H1 (cell line): ENCODE results near the gene PBX3. TPM values are rescaled to one million over a fixed set of nuclear protein-coding genes. Genes with fewer than 3 reads are reported as not detected.

Source experiments
- CTCF ChIA-PET: fragments of 300-600 bp; sonication (Branson Sonifier 250); formaldehyde crosslinking; loops from one replicate; lab custom pipeline; 2021; ENCODE audit not compliant: partially characterized antibody; lab: Charles Lee
- POLR2A ChIA-PET: fragments of 300-600 bp; sonication (Branson Sonifier 250); formaldehyde crosslinking; loops from one replicate; lab custom pipeline; 2021; ENCODE audit warnings: inconsistent platforms; ENCODE audit not compliant: partially characterized antibody; lab: Charles Lee
- DNase-seq, 2 experiments: peaks; one replicate each; pipeline versions ENCODE4 v3.0.0 to v3.0.0-alpha.2; 2010 to 2022; ENCODE audit warnings: low spot score in 2 of 2, low read depth in 1 of 2, mixed read lengths in 1 of 2
- FAIRE-seq: peaks from 2 replicates; lab custom pipeline; 2011; peaks lifted over from hg19 to GRCh38; lab: Jason Lieb, UNC
- H2AFZ ChIP-seq: 2 replicates; pipeline ENCODE4 v1.8.1; 2012; ENCODE audit warnings: low read length, inconsistent platforms
- H2AK5ac ChIP-seq: 2 replicates; pipeline ENCODE4 v1.6.1; 2013; ENCODE audit warnings: low read depth, low read length
- H2BK120ac ChIP-seq: replicated peaks from 2 replicates; pipeline ENCODE3; 2013; ENCODE audit warnings: low read depth, low read length, inconsistent platforms
- H2BK12ac ChIP-seq: 2 replicates; pipeline ENCODE4 v1.6.1; 2013; ENCODE audit warnings: low read depth, low read length
- H2BK15ac ChIP-seq: 2 replicates; pipeline ENCODE4 v1.6.1; 2013; ENCODE audit warnings: low read length
- H2BK20ac ChIP-seq: 2 replicates; pipeline ENCODE4 v1.6.1; 2013; ENCODE audit warnings: low read length
- H2BK5ac ChIP-seq: 2 replicates; pipeline ENCODE4 v1.6.1; 2013; ENCODE audit warnings: low read depth, low read length
- H3K14ac ChIP-seq: 2 replicates; pipeline ENCODE4 v1.6.1; 2013; ENCODE audit warnings: inconsistent platforms; ENCODE audit not compliant: insufficient read length
- H3K18ac ChIP-seq: 2 replicates; pipeline ENCODE4 v1.6.1; 2013; ENCODE audit warnings: low read length; ENCODE audit errors: extremely low read depth
- H3K23ac ChIP-seq: 2 replicates; pipeline ENCODE4 v1.6.1; 2013; ENCODE audit warnings: inconsistent platforms; ENCODE audit not compliant: insufficient read length
- H3K23me2 ChIP-seq: 2 replicates; pipeline ENCODE4 v1.6.1; 2013; ENCODE audit warnings: low read depth, low read length
- H3K27ac ChIP-seq: 2 replicates; pipeline ENCODE4 v1.6.1; 2011; ENCODE audit warnings: low read depth, low read length, inconsistent platforms
- H3K27me3 ChIP-seq, 4 experiments: replicated peaks in 1 of 4; 1 replicate in 1 of 4; 2 replicates in 3 of 4; pipeline versions ENCODE4 v1.6.1 to v1.8.1; 2011 to 2013; ENCODE audit warnings: low read length in 3 of 4, mild to moderate bottlenecking in 3 of 4, inconsistent platforms in 2 of 4, mixed read lengths in 2 of 4, moderate library complexity in 1 of 4; ENCODE audit not compliant: control insufficient read depth in 3 of 4, insufficient read depth in 3 of 4; ENCODE audit errors: extremely low read depth in 1 of 4
- H3K36me3 ChIP-seq, 4 experiments: 2 replicates each; pipeline versions ENCODE4 v1.6.1 to v1.8.1; 2011 to 2013; ENCODE audit warnings: mild to moderate bottlenecking in 4 of 4, low read length in 3 of 4, moderate library complexity in 2 of 4, control low read depth in 1 of 4, inconsistent platforms in 1 of 4; ENCODE audit not compliant: insufficient read depth in 4 of 4, control insufficient read depth in 2 of 4
- H3K4ac ChIP-seq: replicated peaks from 2 replicates; pipeline ENCODE3; 2013; ENCODE audit warnings: low read length, low read depth, mixed read lengths, inconsistent platforms; ENCODE audit not compliant: insufficient read length
- H3K4me1 ChIP-seq, 4 experiments: replicated peaks in 1 of 4; 1 replicate in 1 of 4; 2 replicates in 3 of 4; pipeline versions ENCODE4 v1.6.1 to v1.8.1; 2011 to 2013; ENCODE audit warnings: low read length in 3 of 4, inconsistent platforms in 2 of 4, mixed read lengths in 1 of 4; ENCODE audit not compliant: insufficient read depth in 4 of 4, control insufficient read depth in 3 of 4
- H3K4me2 ChIP-seq, 2 experiments: 2 replicates each; pipeline versions ENCODE4 v1.6.1 to v1.8.1; 2011 to 2013; ENCODE audit warnings: low read depth in 2 of 2, low read length in 2 of 2, control low read depth in 1 of 2, inconsistent platforms in 1 of 2, mild to moderate bottlenecking in 1 of 2; ENCODE audit not compliant: insufficient read depth in 1 of 2
- H3K4me3 ChIP-seq, 4 experiments: fragments of 200-600, 300-600 bp in 1 of 4; sonication (generic), shearing (Covaris generic), sonication (Bioruptor Twin) in 1 of 4; 2 replicates each; pipeline versions ENCODE4 v1.5.1 to v1.8.1; 2011 to 2016; ENCODE audit warnings: low read length in 4 of 4, low read depth in 3 of 4, control low read depth in 2 of 4, inconsistent platforms in 2 of 4, mild to moderate bottlenecking in 2 of 4, mixed read lengths in 1 of 4, moderate library complexity in 1 of 4; ENCODE audit not compliant: insufficient read depth in 2 of 4; ENCODE audit errors: extremely low read depth in 1 of 4
- H3K56ac ChIP-seq: replicated peaks from 2 replicates; pipeline ENCODE3; 2013; ENCODE audit warnings: low read depth, mild to moderate bottlenecking, mixed read lengths, low read length, inconsistent platforms; ENCODE audit not compliant: insufficient read length
- H3K79me1 ChIP-seq: 2 replicates; pipeline ENCODE4 v1.6.1; 2013; ENCODE audit warnings: low read depth, low read length, control low read depth
- H3K79me2 ChIP-seq, 2 experiments: 2 replicates each; pipeline versions ENCODE4 v1.6.1 to v1.8.1; 2012 to 2013; ENCODE audit warnings: low read length in 2 of 2, mild to moderate bottlenecking in 2 of 2, inconsistent platforms in 1 of 2; ENCODE audit not compliant: insufficient read depth in 2 of 2, control insufficient read depth in 1 of 2
- H3K9ac ChIP-seq, 4 experiments: replicated peaks in 1 of 4; 1 replicate in 1 of 4; 2 replicates in 3 of 4; pipeline versions ENCODE4 v1.6.1 to v1.8.1; 2011 to 2013; ENCODE audit warnings: low read depth in 3 of 4, low read length in 3 of 4, control low read depth in 2 of 4, mild to moderate bottlenecking in 2 of 4, moderate library complexity in 2 of 4, inconsistent platforms in 1 of 4; ENCODE audit errors: extremely low read depth in 1 of 4
- H3K9me3 ChIP-seq, 2 experiments: 2 replicates each; pipeline versions ENCODE4 v1.6.1 to v1.8.1; 2012 to 2013; ENCODE audit warnings: mild to moderate bottlenecking in 2 of 2, moderate library complexity in 2 of 2, control low read depth in 1 of 2, inconsistent platforms in 1 of 2, low read depth in 1 of 2, low read length in 1 of 2, mixed read lengths in 1 of 2; ENCODE audit not compliant: insufficient read depth in 2 of 2
- H4K20me1 ChIP-seq, 2 experiments: replicated peaks in 1 of 2; 2 replicates each; pipeline versions ENCODE3 to v1.8.1; 2011 to 2013; ENCODE audit warnings: inconsistent platforms in 2 of 2, low read length in 2 of 2, mild to moderate bottlenecking in 1 of 2; ENCODE audit not compliant: insufficient read depth in 2 of 2, control insufficient read depth in 1 of 2
- H4K5ac ChIP-seq: 2 replicates; pipeline ENCODE4 v1.6.1; 2013; ENCODE audit warnings: low read length, low read depth, mixed read lengths, inconsistent platforms; ENCODE audit not compliant: insufficient read length
- H4K8ac ChIP-seq: 2 replicates; pipeline ENCODE4 v1.8.0; 2013; ENCODE audit warnings: mild to moderate bottlenecking, moderate library complexity, low read length, inconsistent platforms; ENCODE audit not compliant: insufficient read depth; ENCODE audit errors: extremely low read depth
- H4K91ac ChIP-seq: replicated peaks from 2 replicates; pipeline ENCODE3; 2013; ENCODE audit warnings: low read length, mixed read lengths, inconsistent platforms; ENCODE audit not compliant: insufficient read length
- BACH1 ChIP-seq: IDR thresholded peaks from 2 replicates; pipeline ENCODE4 v1.6.1; 2012; ENCODE audit warnings: low read length, improper control_type of control experiment
- EP300 ChIP-seq, 2 experiments: IDR thresholded peaks; 1 replicate in 1 of 2; 2 replicates in 1 of 2; pipeline ENCODE4 v1.6.1; 2011 to 2012; ENCODE audit warnings: low read depth in 2 of 2, low read length in 2 of 2, mild to moderate bottlenecking in 2 of 2, borderline replicate concordance in 1 of 2, inconsistent platforms in 1 of 2, moderate library complexity in 1 of 2
- GABPA ChIP-seq: IDR thresholded peaks from 2 replicates; pipeline ENCODE4 v1.6.1; 2011; ENCODE audit warnings: mild to moderate bottlenecking, low read length, moderate library complexity, borderline replicate concordance; ENCODE audit not compliant: insufficient read depth
- HDAC6 ChIP-seq: IDR thresholded peaks from one replicate; pipeline ENCODE4 v1.7.1; 2012; ENCODE audit warnings: low read depth, mild to moderate bottlenecking, inconsistent platforms, low read length, moderate library complexity
- JUN ChIP-seq: IDR thresholded peaks from 2 replicates; pipeline ENCODE4 v1.6.1; 2011; ENCODE audit warnings: low read depth, mild to moderate bottlenecking, improper control_type of control experiment, low read length
- JUND ChIP-seq: IDR thresholded peaks from 2 replicates; pipeline ENCODE4 v1.6.1; 2011; ENCODE audit warnings: mild to moderate bottlenecking, improper control_type of control experiment, low read length
- KDM4A ChIP-seq: IDR thresholded peaks from one replicate; pipeline ENCODE4 v1.7.1; 2012; ENCODE audit warnings: low read depth, mild to moderate bottlenecking, moderate library complexity, low read length, inconsistent platforms; ENCODE audit not compliant: severe bottlenecking
- NANOG ChIP-seq: IDR thresholded peaks from 2 replicates; pipeline ENCODE4 v1.6.1; 2011; ENCODE audit warnings: low read length, low read depth, mild to moderate bottlenecking, inconsistent platforms; ENCODE audit not compliant: insufficient read depth, poor library complexity, severe bottlenecking
- RFX5 ChIP-seq: IDR thresholded peaks from 2 replicates; pipeline ENCODE4 v1.6.1; 2011; ENCODE audit warnings: low read depth, low read length, improper control_type of control experiment, borderline replicate concordance
- TAF7 ChIP-seq: optimal IDR thresholded peaks from 2 replicates; pipeline ENCODE3; 2011; ENCODE audit warnings: low read depth, mild to moderate bottlenecking, inconsistent platforms, low read length, moderate library complexity, borderline replicate concordance
- ZNF274 ChIP-seq: IDR thresholded peaks from 2 replicates; pipeline ENCODE4 v1.7.0; 2012; ENCODE audit warnings: low read length, borderline replicate concordance; ENCODE audit errors: extremely low read depth
- polyA plus RNA-seq, 7 experiments: library from polyadenylated mRNA; depleted of rRNA in 3 of 7; stranded (reverse) in 5 of 7; unstranded in 2 of 7; fragments of >200 nt in 5 of 7; fragments of 200-250 nt in 2 of 7; gene quantifications; 1 replicate in 5 of 7; 2 replicates in 1 of 7; 4 replicates in 1 of 7; pipeline versions ENCODE4 v1.2.1 to v1.2.3, GENCODE V29; 2011 to 2013; ENCODE audit warnings: missing spikeins in 2 of 7, mixed read lengths in 2 of 7
- total RNA-seq: library from RNA; stranded (reverse); fragmentation: NEBNext Ultra II Directional; extraction: Animal tissue kit (Norgen Biotek cat#: 25700); gene quantifications from 2 replicates; pipeline ENCODE4 v1.2.1, GENCODE V29; 2021

PBX3 gene
- total and polyA plus RNA-seq, 2 of the 8 experiments (the other 6 are each of a cell fraction or from before 2014, with no cell fraction given), result 22.7 to 44.3 TPM

DNA sequence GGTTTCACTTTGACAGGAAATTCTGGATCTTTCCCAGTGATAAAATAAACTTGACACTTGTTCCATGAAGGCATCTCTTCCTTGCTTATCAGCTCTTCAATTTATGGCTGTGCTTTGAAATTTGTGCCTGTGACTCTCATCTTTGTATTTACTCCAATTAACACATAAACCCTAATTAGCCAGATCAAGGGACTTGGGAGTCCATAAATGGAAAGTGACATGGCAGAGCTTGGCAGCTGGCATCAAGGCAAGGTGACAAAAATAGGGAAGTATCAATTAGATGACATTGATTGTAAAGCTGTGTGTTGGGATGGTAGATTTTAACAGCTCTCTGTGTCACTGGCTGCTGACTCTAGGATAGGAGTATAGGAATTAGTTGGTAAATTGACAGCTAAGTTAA, 133.9 kb downstream of the PBX3 start:
- Histone ChIP-seq H2AK5ac (no peak overlapping the region), H3K27me3 (no peaks in the 10 kb centered on the region), H3K23me2 (no peaks in the 10 kb centered on the region), H2AFZ (no peak overlapping the region), H4K91ac (no peak overlapping the region), H3K23ac (no peak overlapping the region), H3K36me3 (no peaks in the 10 kb centered on the region), H3K4me3 (no peak overlapping the region), H3K27ac (no peak overlapping the region), H2BK12ac (no peak overlapping the region), H2BK20ac (no peak overlapping the region), H2BK15ac (no peak overlapping the region), H3K4me1 (peaks cover 0 to 17% (median 12%) of the 10 kb centered on the region in 4 experiments; a peak in 3 of 7 replicates), H3K9ac (no peak overlapping the region), H3K14ac (no peak overlapping the region), H3K79me2 (peaks cover 0 to 63% of the 10 kb centered on the region in 2 experiments; a peak in 2 of 4 replicates), H3K4ac (no peak overlapping the region), H4K5ac (no peak overlapping the region), H2BK5ac (no peak overlapping the region), H4K20me1 (peaks cover 4 to 13% of the 10 kb centered on the region in 2 experiments), H3K56ac (no peak overlapping the region), H3K9me3 (no peaks in the 10 kb centered on the region), H2BK120ac (no peak overlapping the region), H4K8ac (no peak overlapping the region), H3K18ac (no peak overlapping the region), H3K4me2 (no peak overlapping the region), H3K79me1 (no peaks in the 10 kb centered on the region; the same call in 1 of the 2 replicates)
- FAIRE-seq (no peak), DNase-seq (no peak)
- ChIA-PET CTCF (no interaction called here), POLR2A (no interaction called here)
- TF ChIP-seq JUND (no peak), RFX5 (no peak), JUN (no peak), KDM4A (no peak), HDAC6 (no peak), GABPA (no peak), EP300 (IDR thresholded peaks at IDR 0.05; ENCODE audit: borderline replicate concordance in 1 of 2, low read depth in 2 of 2, low read length in 2 of 2) (no peak), TAF7 (no peak), ZNF274 (no peak), BACH1 (no peak), NANOG (no peak)
